Measurements from ENCODE around the gene ADAM33. TPM values are rescaled to one million over a fixed set of nuclear protein-coding genes. Genes with fewer than 3 reads are reported as not detected.

ADAM33 gene
- total and polyA plus RNA-seq, 2 donors (not counting 1 experiment from before 2014, with no cell fraction given): not detected

GRCh38 chr20:3679749-3680700 lies 1.8 kb downstream of the ADAM33 start:
- Histone ChIP-seq H3K9ac (ENCODE audit: low read length) (no peak overlapping the region), H3K4me3 (ENCODE audit: control extremely low read depth in 1 of 5, extremely low read depth in 1 of 5, insufficient read depth in 1 of 5, low read depth in 2 of 5, low read length in 4 of 5) (no peak overlapping the region), H3K9me3 (ENCODE audit: control extremely low read depth in 1 of 3, control insufficient read depth in 2 of 3, insufficient read depth in 1 of 3, low read length in 2 of 3) (no peaks in the 10 kb centered on the region), H3K4me2 (replicated peaks; ENCODE audit: low read depth, low read length, poor library complexity, severe bottlenecking) (no peak overlapping the region), H2AFZ (ENCODE audit: insufficient read depth, low read depth, low read length, poor library complexity, severe bottlenecking) (no peak overlapping the region), H3K79me2 (ENCODE audit: control insufficient read depth, insufficient read depth, low read length) (no peaks in the 10 kb centered on the region), H3K27ac (ENCODE audit: low read length in 2 of 2) (no peak overlapping the region), H4K20me1 (ENCODE audit: control insufficient read depth, insufficient read depth, low read length, poor library complexity, severe bottlenecking) (no peaks in the 10 kb centered on the region), H3K4me1 (ENCODE audit: control insufficient read depth in 2 of 2, insufficient read depth in 2 of 2, low read length in 2 of 2) (peaks cover 0 to 7% of the 10 kb centered on the region in 2 donors), H3K36me3 (replicated peaks in 1 of 2; ENCODE audit: control extremely low read depth in 1 of 2, control insufficient read depth in 1 of 2, extremely low read depth in 1 of 2, insufficient read depth in 2 of 2, low read length in 1 of 2) (no peaks in the 10 kb centered on the region), H3K27me3 (replicated peaks in 1 of 4; ENCODE audit: control extremely low read depth in 1 of 4, control insufficient read depth in 3 of 4, insufficient read depth in 4 of 4, low read length in 3 of 4) (peaks cover 0 to 38% (median 6%) of the 10 kb centered on the region in 4 experiments)
- no peak for TF ChIP-seq CTCF (IDR thresholded peaks at IDR 0.05)
- TF ChIP-seq EZH2 (IDR thresholded peaks at IDR 0.05; ENCODE audit: borderline replicate concordance, insufficient read depth, low read depth, low read length, poor library complexity, severe bottlenecking): no peak
- WGBS (ENCODE audit: insufficient coverage): 75% methylated on average over 15 of the region's 18 CpGs
- DNase-seq: no peak
- CTCF ChIA-PET: interaction anchor here (1.3 kb wide), 1 partner anchor 405 kb away, joined by 4 read pairs; no protein-coding TSS in a partner anchor
- intact Hi-C loops (cut with micrococcal nuclease): loop anchor here (5.0 kb wide), 1 partner anchor 912 kb away; no protein-coding TSS in a partner anchor
- POLR2A ChIA-PET: no interaction called here
- Mint-ChIP-seq H3K27me3 (peaks cover 57% of the 10 kb centered on the region), H3K9me3 (ENCODE audit: insufficient read depth) (no peaks in the 10 kb centered on the region), H3K4me1 (peaks cover 4% of the 10 kb centered on the region), H3K27ac (no peak overlapping the region), H3K4me3 (no peak overlapping the region)
- no peak for ATAC-seq (ENCODE audit: low read depth)

Data from B cell (primary cell).